ENCODE measurements around the gene ABCC3.
"Not testable (repeated sequence)": the region's sequence is repeated elsewhere in the genome, so short reads cannot be mapped to it uniquely, and the experiment has no call there.

The ABCC3 gene

GRCh38 chr17:50721194-50722010 lies 86.7 kb downstream of the ABCC3 start:
- peaks cover 41% of the 10 kb centered on the region for H3K36me3 Mint-ChIP-seq (ENCODE audit: insufficient read depth)
- ATAC-seq (replicated peaks) (peak; percentile 12), DNase-seq (no peak)
- H3K4me3 Mint-ChIP-seq = peak overlapping the region; percentile 96 to 98
- no peaks in the 10 kb centered on the region for H3K9me3 Mint-ChIP-seq
- H3K27me3 Mint-ChIP-seq = no peaks in the 10 kb centered on the region
- peak overlapping the region; percentile 97 for H3K27ac Mint-ChIP-seq
- H3K4me1 Mint-ChIP-seq (ENCODE audit: low read depth in 2 of 2) = peaks cover 32% of the 10 kb centered on the region in 2 donors

- H3K4me3 Mint-ChIP-seq = peak overlapping the region; percentile 96 to 98
- H3K27me3 Mint-ChIP-seq = no peaks in the 10 kb centered on the region
- ATAC-seq (replicated peaks) (no peak), DNase-seq (no peak)
- H3K27ac Mint-ChIP-seq = peak overlapping the region in 1 of 2 donors; percentile 16
- H3K36me3 Mint-ChIP-seq (ENCODE audit: insufficient read depth) = peaks cover 48% of the 10 kb centered on the region
- H3K4me1 Mint-ChIP-seq (ENCODE audit: low read depth in 2 of 2) = peaks cover 40 to 46% of the 10 kb centered on the region in 2 donors
- no peaks in the 10 kb centered on the region for H3K9me3 Mint-ChIP-seq
Measured at GRCh38 chr17:50722746-50723145, 88.1 kb downstream of the ABCC3 start.

DNA sequence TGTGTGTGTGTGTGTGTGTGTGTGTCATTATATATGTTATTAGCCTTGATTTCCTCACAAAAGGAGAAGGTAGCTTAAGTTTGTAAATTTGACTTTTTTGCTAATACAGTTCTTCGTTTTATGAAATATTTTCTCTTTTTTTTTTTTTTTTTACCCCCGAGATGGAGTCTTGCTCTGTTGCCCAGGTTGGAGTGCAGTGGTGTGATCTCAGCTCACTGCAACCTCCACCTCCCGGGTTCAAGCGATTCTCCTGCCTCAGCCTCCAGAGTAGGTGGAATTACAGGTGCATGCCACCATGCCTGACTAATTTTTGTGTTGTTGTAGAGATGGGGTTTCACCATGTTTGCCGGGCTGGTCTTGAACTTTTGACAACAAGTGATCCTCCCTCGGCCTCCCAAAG lies 89.9 kb downstream of the ABCC3 start:
- H3K27ac Mint-ChIP-seq; H3K9me3 Mint-ChIP-seq; ATAC-seq (replicated peaks); DNase-seq; H3K27me3 Mint-ChIP-seq: not testable (repeated sequence)
- Mint-ChIP-seq H3K4me1 (ENCODE audit: low read depth in 2 of 2) (peaks cover 42 to 58% of the 10 kb centered on the region in 2 donors), H3K36me3 (ENCODE audit: insufficient read depth) (peaks cover 35% of the 10 kb centered on the region), H3K4me3 (peak overlapping the region; percentile 23 to 59)

DNA sequence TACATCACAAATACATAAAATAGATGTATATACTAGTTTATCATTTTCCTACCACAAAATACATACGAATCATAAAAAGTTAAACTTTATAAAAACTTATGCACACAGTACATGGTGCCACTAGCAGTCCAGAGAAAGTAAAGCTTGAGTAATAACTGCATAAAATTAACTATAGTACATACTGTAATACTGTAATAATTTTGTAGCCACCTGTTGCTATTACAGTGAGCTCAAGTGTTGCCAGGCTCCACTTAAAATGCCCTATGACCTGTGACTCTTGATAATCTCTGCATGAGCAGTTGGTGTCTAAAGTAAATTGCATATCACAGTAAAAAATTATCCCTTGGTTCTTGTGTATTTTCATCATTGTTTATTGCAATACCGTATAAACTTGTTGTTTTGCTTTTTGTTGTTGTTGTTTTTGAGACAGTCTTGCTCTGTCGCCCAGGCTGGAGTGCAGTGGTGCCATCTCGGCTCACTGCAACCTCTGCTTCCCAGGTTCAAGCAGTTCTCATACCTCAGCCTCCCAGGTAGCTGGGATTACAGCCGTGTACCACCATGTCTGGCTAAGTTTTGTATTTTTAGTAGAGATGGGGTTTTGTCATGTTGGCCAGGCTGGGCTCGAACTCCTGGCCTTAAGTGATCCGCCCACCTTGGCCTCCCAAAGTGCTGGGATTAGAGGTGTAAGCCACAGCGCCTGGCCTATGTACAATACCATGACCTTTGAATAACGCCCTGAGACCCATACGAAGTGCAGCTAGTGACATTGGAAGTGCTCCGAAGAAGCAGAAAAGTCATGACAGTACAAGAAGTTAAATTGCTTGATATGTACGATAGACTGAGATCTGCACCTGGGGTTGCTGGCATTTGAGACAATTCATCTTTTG lies 91.3 kb downstream of the ABCC3 start:
- Mint-ChIP-seq H3K36me3 (ENCODE audit: insufficient read depth) (peaks cover 31% of the 10 kb centered on the region), H3K4me3 (peak overlapping the region; percentile 50), H3K27me3 (no peaks in the 10 kb centered on the region), H3K4me1 (ENCODE audit: low read depth in 2 of 2) (peaks cover 43 to 47% of the 10 kb centered on the region in 2 donors), H3K27ac (peak overlapping the region in 1 of 2 donors; percentile 73), H3K9me3 (no peaks in the 10 kb centered on the region)
- no peak for ATAC-seq (replicated peaks)
- DNase-seq = no peak

GRCh38 chr17:50728112-50728429 lies 93.4 kb downstream of the ABCC3 start:
- no peak for ATAC-seq (replicated peaks)
- Mint-ChIP-seq H3K27ac (peak overlapping the region in 1 of 2 donors; percentile 73), H3K27me3 (no peaks in the 10 kb centered on the region), H3K36me3 (ENCODE audit: insufficient read depth) (peaks cover 29% of the 10 kb centered on the region), H3K4me3 (peak overlapping the region; percentile 53 to 56), H3K4me1 (ENCODE audit: low read depth in 2 of 2) (peaks cover 42 to 50% of the 10 kb centered on the region in 2 donors), H3K9me3 (no peaks in the 10 kb centered on the region)
- no peak for DNase-seq

DNA sequence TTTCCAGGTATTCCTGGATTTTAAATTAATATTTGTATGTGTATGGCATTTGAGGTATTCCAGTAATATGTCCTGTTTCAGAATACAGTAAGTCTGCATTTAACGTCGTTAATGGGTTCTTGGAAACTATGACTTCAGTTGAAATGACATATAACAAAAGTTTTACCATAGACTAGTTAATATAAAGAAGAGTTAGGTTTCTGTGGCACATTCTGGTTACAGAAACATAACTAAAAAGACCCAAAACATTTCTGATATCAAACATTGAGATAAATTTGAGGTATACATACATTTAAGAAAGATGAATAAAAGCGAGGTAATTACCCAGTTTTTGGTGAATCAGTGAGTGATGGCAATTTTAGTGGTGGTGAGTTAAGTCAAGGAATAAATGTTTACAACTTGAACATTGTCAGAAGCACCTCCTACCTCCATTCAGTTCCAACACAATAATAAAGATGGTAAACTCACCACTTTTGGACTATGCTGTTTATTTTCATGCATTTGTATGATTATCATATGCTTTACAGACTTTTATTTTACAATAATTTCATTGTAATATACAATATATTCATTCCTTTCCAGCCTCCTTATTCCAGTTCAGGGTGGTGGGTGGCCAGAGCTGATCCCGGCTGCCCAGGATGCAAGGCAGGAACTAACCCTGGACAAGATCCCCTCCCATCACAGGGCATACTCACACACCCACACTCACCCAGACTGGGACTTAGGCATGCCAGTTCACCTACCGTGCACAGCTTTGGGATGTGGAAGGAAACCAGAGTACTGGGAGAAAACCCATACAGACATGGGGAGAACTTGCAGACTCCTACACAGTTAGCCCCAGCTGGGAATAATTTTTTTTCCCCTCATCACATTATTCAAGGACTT lies 94.4 kb downstream of the ABCC3 start:
- ATAC-seq (replicated peaks) = no peak
- Mint-ChIP-seq H3K27me3 (no peaks in the 10 kb centered on the region), H3K27ac (no peak overlapping the region), H3K4me3 (peak overlapping the region; percentile 53 to 58), H3K36me3 (ENCODE audit: insufficient read depth) (peaks cover 26% of the 10 kb centered on the region), H3K4me1 (ENCODE audit: low read depth in 2 of 2) (peaks cover 44 to 50% of the 10 kb centered on the region in 2 donors), H3K9me3 (no peaks in the 10 kb centered on the region)
- DNase-seq = no peak

DNA sequence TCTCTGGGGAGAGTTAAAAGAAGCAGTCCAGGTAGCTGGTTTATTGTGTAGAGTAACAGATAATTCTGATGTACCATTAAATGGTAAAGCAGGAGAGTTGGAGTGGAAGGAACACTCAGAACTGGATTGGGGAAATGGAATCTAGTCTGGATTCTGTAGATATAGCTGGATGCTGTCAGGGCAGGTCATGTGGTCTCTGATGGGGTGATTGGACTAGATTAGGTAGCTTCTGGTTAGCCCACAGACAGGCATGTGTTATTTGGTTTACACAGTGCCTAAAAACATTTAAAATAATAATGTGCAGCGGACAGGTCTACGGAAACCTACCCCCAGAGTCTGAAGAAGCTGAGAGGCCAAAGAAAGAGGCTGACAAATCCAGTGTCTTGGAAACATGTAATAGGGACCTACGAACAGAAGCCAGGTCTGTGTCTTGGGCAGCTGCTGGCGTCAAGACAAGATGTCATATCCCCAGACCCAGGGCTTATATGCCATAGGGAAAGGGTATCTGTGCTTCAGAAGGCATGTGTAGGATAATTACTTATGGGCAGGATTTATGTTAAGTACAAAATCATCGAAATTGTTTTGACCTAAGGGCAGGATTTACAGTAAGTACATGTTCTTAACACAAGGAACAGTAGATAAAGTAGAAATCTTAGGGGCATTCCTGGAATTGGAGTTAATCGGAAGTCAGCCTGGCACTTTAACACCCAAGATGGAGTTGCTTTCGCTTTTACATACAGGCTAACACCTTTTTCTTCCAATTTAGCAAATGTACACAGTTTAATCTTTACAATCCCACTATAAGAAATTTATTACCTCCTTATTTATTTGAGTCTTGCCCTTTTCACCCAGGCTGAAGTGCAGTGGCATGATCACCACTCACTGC lies 97.1 kb downstream of the ABCC3 start:
- Mint-ChIP-seq H3K27ac (peak overlapping the region; percentile 75 to 83), H3K9me3 (no peaks in the 10 kb centered on the region), H3K4me3 (peak overlapping the region; percentile 40 to 62), H3K36me3 (ENCODE audit: insufficient read depth) (peaks cover 21% of the 10 kb centered on the region), H3K27me3 (no peaks in the 10 kb centered on the region), H3K4me1 (ENCODE audit: low read depth in 2 of 2) (peaks cover 43 to 55% of the 10 kb centered on the region in 2 donors)
- peak; percentile 64 for ATAC-seq (replicated peaks)
- peak in 1 of 3 experiments; percentile 9 for DNase-seq

DNA sequence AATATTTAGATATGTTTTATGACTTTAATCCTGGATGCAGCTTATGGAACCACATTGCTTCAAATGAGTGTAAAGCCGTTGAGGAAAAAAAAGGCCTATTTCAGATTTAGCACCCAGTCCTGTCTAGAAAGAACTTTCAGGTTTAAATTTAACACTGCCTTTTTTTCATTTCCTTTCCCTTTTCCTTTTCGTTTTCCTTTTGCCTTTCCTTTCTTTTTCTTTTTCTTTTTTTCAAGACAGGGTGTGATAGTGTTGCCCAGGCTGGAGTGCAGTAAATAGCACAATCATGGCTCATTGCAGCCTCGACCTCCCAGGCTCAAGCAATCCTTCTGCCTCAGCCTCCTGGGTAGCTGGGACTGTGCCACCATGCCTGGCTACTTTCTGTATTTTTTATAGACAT lies 100.6 kb downstream of the ABCC3 start:
- DNase-seq = no peak
- no peak for ATAC-seq (replicated peaks)
- Mint-ChIP-seq H3K27me3 (no peaks in the 10 kb centered on the region), H3K9me3 (no peaks in the 10 kb centered on the region), H3K27ac (peak overlapping the region in 1 of 2 donors; percentile 86), H3K4me3 (peak overlapping the region in 1 of 2 donors; percentile 57), H3K36me3 (ENCODE audit: insufficient read depth) (peaks cover 50% of the 10 kb centered on the region), H3K4me1 (ENCODE audit: low read depth in 2 of 2) (peaks cover 41 to 55% of the 10 kb centered on the region in 2 donors)

DNA sequence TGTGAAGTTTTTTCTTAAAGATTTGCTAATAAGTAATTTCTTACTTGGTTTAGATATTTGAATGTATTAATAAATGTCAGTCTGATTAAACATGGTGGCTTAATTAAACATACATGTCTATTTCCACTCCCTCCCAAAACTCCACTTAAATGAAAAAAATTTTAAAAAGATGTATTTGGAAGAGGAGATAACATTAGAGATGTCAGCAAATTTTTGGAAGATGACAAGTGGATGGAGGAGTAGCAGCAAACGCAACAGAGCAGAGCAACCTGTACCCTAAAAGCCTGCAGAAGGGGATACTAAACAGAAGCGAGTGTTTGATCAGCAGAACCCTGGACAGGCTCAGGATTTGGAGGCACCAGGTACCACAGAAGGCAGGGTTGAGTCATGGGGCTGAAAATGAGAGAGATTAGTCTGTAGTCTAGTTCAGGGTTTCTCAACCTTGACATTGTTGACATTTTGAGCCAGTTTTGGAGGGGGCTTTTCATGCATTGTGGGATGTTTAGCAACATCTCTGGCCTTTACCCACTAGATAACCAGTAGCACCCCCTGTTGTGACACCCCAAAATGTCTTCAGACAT lies 102.5 kb downstream of the ABCC3 start:
- ATAC-seq (replicated peaks) (no peak), DNase-seq (no peak)
- Mint-ChIP-seq H3K27me3 (no peaks in the 10 kb centered on the region), H3K36me3 (ENCODE audit: insufficient read depth) (peaks cover 69% of the 10 kb centered on the region), H3K9me3 (no peaks in the 10 kb centered on the region), H3K4me3 (peak overlapping the region in 1 of 2 donors; percentile 35), H3K27ac (peak overlapping the region; percentile 47 to 86), H3K4me1 (ENCODE audit: low read depth in 2 of 2) (peaks cover 30 to 42% of the 10 kb centered on the region in 2 donors)

DNA sequence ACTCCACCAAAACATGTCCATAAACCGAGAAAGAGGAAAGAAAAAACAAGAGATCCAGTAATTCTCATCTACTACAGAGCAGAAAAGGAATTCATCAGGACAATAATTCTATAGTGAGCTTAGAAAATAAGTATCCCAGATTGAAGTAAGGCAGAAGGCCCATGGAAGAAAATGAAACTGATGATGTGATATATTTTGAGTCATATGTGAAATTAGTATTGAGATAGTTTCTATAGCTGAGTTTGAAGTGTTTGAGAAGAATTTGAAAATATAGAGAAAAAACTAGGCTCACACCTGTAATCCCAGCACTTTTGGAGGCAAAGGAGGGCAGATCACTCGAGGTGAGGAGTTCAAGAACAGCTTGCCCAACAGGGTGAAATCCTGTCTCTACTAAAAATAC lies 104.4 kb downstream of the ABCC3 start:
- peak overlapping the region; percentile 42 to 47 for H3K27ac Mint-ChIP-seq
- peaks cover 80% of the 10 kb centered on the region for H3K36me3 Mint-ChIP-seq (ENCODE audit: insufficient read depth)
- H3K27me3 Mint-ChIP-seq = no peaks in the 10 kb centered on the region
- H3K4me1 Mint-ChIP-seq (ENCODE audit: low read depth in 2 of 2) = peaks cover 24 to 39% of the 10 kb centered on the region in 2 donors
- ATAC-seq (replicated peaks) (no peak), DNase-seq (no peak)
- no peak overlapping the region for H3K4me3 Mint-ChIP-seq
- H3K9me3 Mint-ChIP-seq = no peaks in the 10 kb centered on the region

Data from effector memory CD8-positive, alpha-beta T cell (primary cell).